GDM1 (cell line): ENCODE measurements around the gene ANKRD33B.
"Not testable (repeated sequence)": the region's sequence is repeated elsewhere in the genome, so short reads cannot be mapped to it uniquely, and the experiment has no call there.

ENCODE experiments used
- DNase-seq: peaks from one replicate; lab custom pipeline; 2025; lab: John Stamatoyannopoulos, UW

ANKRD33B gene

GRCh38 chr5:10559151-10559550 is 4.7 kb upstream of the ANKRD33B start:
- DNase-seq: no peak

GRCh38 chr5:10559871-10560270 is 4.0 kb upstream of the ANKRD33B start:
- no peak for DNase-seq

DNA sequence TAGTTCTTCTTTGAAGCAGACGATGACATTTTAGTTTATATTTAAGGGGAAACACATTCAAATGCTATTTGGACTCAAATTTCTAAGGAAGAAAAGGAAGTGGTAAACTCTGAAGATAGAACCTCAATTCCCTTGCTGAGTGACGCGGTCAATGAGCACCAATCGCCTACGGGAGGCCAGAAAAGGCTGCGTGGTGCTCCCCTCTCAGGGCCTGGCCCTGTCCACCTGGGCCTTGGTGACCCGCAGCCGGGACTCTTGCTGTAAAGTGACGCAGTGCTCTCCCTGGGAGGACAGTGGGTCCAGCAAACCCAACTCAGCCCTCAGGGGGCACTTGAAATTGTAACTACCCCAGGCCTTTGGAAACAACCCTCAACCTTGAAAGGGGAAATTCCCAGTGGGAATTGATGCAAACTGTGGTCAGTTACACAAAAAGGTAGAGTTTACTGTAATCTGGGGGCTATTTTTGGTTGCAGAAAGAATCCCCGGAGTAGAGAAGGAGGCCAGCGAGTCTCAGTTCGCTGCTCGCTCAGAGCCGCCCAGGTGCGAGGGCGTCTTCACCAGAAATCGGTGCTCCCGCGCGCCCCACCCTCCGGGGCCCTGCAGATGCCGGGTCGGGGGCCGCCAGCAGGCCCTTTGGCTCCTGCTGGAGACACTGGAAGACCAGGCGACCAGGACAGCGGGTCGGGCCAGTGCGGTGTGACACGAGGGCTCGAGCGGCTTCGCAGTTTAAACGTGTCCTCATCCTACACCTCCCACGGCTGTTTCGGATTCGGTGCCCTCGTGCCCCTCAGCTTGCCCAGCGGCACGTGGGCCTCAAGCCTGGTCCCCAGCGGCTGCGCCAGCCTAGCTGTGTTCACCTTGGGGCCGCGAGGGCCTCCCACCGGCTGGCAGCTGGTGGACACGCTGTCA is 1.4 kb upstream of the ANKRD33B start:
- DNase-seq: no peak

- DNase-seq: no peak
Observed at GRCh38 chr5:10563110-10563944, 543 bp upstream of the ANKRD33B start.

DNA sequence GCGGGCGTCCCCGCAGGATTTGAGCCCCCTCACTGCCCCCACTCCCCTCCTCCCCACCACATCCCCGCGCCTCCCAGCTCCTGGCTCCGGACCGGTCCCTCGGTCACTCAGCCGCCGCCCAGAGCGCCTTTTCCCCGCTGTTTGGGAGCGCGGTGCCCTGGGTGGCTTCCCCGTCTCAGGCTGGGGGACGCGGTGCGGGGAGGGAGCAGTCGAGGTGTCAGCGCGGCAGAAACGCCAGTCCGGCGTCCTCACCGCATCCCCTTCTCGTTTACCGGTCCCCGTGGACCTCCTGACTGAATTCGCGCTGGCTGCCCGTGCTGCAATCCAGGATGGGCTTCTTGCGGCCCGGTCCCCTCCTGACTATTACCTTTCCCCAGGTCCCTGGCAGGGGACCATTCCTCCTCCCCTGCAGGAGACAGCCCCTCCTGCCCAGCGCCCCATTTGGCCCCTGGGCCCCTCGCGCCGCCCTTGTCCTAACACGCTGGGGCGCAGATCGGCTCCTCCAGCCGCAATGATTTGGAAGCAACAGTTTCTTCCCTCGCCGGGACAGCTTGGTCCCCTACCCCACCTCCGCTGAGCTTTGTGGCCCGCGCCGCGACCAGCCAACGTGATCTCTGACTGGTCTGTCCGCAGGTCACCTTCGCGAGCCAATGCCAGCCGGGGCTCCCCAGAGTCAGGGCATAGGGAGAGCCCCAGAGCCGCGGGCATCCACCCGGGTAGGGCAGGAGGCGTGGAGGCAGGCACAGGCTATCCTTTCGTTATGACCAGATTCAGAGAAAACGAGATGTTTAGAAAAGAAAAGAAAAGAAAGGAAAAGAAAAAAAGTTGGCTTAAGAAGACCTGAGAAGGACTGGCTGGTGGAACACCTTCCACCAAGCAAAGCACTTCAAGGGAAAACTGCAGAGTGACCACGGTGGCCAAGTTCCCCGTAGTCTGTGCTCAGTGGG is 1.2 kb downstream of the ANKRD33B start:
- no peak for DNase-seq

DNA sequence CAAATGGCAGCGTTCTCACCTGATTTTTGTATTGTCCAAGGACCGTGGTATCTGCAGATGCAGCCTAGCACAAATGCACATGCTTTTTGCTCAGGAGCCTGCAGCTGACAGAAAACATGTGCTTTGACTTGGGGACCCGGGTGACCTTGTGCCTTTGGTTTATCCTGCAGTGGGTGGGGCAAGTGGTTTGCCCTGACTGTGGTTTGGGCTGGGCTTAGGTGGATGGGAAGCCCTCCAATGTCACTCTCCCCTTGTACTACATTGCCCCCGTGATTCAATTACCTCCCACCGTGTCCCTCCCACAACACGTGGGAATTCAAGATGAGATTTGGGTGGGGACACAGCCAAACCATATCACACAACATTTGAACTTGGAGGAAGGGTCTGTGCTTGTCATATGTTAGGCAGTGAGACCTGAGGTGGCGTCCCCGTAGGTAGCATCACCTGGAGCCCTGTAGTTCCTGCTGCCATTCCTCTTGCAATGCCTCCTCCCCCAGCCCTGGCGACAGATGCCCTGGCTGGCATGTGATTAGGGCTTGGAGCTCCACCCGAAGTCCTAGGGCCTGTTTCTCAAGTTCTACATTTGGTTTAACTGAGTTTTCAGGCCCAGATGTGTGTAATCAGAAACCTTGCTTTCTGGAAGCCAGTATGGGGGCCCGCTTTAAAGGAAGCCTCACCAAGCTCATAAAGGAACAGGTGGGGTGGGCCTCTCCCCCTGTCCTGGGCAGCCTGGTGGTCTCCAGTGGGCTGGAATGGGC is 2.1 kb downstream of the ANKRD33B start:
- DNase-seq: no peak

DNA sequence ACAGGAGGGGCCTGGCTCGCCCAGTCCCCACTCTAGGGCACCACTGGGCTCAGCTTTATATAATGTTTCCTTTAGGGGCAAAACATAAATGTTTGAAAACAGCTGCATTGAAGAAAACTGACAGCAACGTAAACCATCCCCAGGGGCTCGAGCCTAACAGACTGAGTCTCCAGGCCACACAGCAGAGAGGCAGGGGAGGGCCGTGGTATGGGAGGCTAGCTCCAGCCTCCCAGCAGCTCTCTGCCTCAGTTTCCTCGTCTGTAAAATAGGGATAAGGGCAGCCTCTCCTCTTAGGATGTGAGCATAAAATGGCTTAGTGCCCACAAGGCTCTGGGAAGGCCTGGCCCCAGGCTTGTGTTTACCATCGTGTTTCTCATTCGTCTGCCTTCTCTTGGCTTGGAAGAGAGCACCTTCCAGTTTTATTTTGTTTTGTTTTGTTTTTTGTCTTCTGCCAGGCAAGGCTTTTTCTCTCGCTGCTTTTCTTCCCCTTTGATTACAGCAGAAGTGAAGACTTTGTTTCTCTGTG is 2.7 kb downstream of the ANKRD33B start:
- no peak for DNase-seq

- no peak for DNase-seq
Observed at GRCh38 chr5:10567121-10567591, 3.3 kb downstream of the ANKRD33B start.

DNA sequence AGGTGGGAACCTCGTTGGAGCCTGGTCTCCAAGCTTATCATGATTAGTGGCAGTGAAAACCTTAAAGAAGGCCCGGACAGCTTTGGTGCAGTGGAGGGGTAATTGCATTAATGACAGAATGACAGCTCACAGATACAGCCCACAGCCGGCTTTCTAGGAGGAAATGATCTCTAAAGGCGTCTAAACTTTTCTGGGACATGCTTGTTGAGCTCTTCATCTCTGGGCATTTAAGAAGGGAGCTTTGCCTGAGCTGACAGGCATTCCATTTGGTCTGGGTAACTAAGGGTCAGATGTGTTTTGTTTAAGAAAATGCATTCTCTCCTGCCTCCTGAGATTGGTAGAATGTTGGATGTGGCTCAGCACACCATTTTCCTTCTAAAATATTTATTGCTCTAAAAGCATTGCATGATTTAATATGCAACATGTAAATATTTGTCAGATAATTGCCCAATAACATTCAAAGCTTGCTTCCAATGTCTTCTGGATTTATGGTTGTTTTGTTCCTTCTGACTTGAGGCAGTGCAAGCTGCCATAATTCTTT is 4.0 kb downstream of the ANKRD33B start:
- DNase-seq: no peak

GRCh38 chr5:10570540-10570939 is 6.7 kb downstream of the ANKRD33B start:
- not testable (repeated sequence) for DNase-seq

GRCh38 chr5:10572451-10572850 is 8.6 kb downstream of the ANKRD33B start:
- DNase-seq: no peak

DNA sequence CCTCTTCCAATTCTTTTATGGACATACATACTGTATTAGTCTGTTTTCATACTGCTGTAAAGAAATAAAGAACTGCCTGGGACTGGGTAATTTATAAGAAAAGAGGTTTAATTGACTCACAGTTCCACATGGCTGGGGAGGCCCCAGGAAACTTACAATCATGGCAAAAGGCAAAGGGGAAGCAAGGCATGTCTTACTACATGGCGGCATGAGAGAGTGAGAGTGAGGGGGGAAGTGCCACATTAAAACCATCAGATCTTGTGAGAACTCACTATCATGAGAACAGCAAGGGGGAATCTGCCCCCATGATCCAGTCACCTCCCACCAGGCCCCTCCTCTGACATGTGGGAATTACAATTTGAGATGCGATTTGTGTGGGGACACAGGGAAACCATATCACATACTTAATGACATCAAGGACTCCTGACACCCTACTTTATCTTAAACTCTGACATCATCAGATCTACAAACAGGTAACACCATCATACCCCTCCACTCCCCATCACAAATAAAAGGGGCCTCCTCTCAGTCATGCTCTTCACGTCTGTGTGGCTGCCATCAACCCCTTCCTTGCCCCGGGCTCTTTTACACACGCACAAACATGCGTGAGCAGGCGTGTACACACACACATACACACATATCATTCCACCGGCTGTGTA is 9.7 kb downstream of the ANKRD33B start:
- DNase-seq: no peak

GRCh38 chr5:10574879-10575278 is 11.0 kb downstream of the ANKRD33B start:
- not testable (repeated sequence) for DNase-seq

DNA sequence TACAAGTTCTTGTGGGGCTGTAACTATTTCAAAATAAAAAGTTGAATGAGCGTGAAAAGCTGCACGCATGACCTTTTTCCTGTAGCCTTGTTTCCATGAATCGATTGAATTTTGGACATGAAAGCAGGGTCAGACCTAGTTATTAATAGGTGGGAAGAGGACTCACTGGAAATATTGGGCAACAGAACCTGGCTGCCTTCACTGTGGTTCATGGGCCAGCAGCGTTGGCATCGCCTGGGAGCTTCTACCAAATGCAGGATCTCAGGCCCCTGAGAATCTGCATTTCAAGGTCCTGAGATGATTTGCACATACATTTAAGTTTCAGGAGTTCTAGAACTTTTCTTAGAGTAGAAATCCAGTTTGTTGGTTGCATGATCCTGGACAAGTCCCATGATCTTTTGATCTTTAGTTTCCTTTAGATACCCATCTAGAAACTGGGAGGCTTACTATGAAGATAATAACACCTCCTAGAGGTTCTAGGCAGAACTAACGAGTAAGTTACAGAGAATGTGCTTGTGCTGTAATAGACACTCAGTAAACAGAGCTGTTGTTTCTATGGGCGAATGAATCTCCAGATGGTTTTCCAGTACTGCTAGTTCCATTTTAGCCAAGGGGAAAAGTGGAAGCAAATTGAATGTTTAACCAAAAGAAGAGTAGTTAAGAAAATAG is 12.4 kb downstream of the ANKRD33B start:
- no peak for DNase-seq

GRCh38 chr5:10576790-10577189 is 12.9 kb downstream of the ANKRD33B start:
- no peak for DNase-seq

DNA sequence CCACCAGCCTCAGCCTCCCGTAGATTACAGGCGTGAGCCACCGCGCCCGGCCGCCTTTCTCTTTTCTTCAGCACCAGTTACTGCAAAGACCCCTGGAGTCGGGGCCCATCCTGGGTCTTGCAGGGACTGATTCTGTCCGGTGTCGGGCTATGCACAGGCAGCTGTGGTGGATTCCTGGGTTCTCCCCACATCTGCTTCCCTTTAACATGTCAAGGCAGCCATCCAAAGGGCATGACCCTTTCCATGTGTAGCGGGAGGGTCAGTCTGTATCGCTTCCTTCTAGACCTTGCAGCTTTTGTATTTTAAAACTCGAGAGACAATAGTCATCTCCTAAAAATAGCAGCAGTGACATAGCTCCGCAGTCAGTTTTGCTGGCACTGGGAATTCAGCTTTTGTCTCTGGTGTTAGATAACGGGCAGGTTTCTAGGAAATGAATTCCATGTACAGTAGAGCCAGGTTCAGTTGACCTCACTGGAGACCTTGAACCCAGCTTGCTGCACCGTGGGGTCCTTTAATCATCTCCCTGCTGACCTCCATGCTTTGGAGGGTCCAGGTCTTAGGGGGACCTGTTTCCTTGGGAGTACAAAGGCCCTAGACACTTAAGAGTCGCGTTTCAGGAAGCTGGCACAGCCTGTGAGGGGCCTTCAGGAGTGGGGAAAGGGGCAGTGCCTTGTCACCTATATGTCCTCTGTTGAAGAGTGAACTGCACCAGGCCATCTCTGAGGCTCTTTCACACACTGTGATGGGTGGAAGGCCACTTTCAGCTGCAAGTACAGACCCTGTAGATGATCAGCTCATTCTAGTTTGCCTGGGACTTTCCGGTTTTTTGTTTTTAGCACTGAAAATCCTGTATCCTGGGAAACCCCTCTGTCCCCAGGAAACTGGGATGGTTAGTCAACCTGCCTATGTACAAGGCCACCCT is 13.8 kb downstream of the ANKRD33B start:
- no peak for DNase-seq

DNA sequence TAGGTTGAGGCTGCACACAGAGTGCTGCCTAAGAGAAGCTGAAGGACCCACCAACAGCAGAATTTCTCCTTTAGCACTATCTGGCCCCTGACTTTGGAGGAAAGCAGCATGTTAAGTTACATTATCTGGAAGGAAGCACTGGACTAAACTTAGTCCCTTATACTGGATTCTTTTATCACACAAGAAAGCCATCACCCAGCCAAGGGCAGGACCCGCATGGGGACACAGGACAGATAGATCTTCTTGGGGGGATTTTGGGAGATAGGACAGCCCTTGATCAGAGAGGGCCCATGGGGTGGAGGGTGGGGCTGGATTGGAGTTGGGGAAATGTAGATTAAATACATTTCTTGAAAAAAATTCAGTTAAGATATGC is 14.4 kb downstream of the ANKRD33B start:
- DNase-seq: no peak

- no peak for DNase-seq
Observed at GRCh38 chr5:10578869-10579268, 15.0 kb downstream of the ANKRD33B start.
